Loucy (cell line): Measurements from ENCODE around the gene GNLY.

Experiments
- H2AFZ ChIP-seq: fragments of 200-600 bp; sonication (generic); 2 replicates; pipeline ENCODE4 v1.6.0; 2016; ENCODE audit warnings: antibody characterized with exemption, mild to moderate bottlenecking, low read length, moderate library complexity
- H3F3A ChIP-seq: fragments of 200-600 bp; 2 replicates; pipeline ENCODE4 v1.6.0; 2016; ENCODE audit warnings: antibody characterized with exemption, low read depth, mild to moderate bottlenecking
- H3K27me3 ChIP-seq: fragments of 200-600 bp; sonication (generic); 2 replicates; pipeline ENCODE4 v1.6.1; 2014; ENCODE audit warnings: low read length, mild to moderate bottlenecking; ENCODE audit not compliant: insufficient read depth, poor library complexity, severe bottlenecking
- H3K36me3 ChIP-seq: fragments of 200-600 bp; sonication (generic); 2 replicates; pipeline ENCODE4 v1.6.1; 2016; ENCODE audit warnings: low read length; ENCODE audit not compliant: insufficient read depth
- H3K4me1 ChIP-seq: fragments of 200-600 bp; sonication (generic); 2 replicates; pipeline ENCODE4 v1.5.1; 2014; ENCODE audit warnings: low read length, mild to moderate bottlenecking; ENCODE audit not compliant: insufficient read depth, poor library complexity, severe bottlenecking
- H3K4me2 ChIP-seq: fragments of 200-600 bp; sonication (generic); 2 replicates; pipeline ENCODE4 v1.6.0; 2014; ENCODE audit warnings: antibody characterized with exemption, low read length, low read depth, mild to moderate bottlenecking; ENCODE audit not compliant: poor library complexity, severe bottlenecking
- H3K4me3 ChIP-seq: fragments of 200-600 bp; sonication (generic); 2 replicates; pipeline ENCODE4 v1.5.1; 2014; ENCODE audit warnings: low read length, mild to moderate bottlenecking, mixed read lengths; ENCODE audit not compliant: poor library complexity, severe bottlenecking
- H3K79me2 ChIP-seq: fragments of 200-600 bp; sonication (generic); 2 replicates; pipeline ENCODE4 v1.6.1; 2014; ENCODE audit warnings: low read length; ENCODE audit not compliant: insufficient read depth
- H3K9ac ChIP-seq: fragments of 200-600 bp; sonication (generic); 2 replicates; pipeline ENCODE4 v1.6.0; 2014; ENCODE audit warnings: mild to moderate bottlenecking, low read depth, low read length, moderate library complexity; ENCODE audit not compliant: poor library complexity, severe bottlenecking
- H3K9me2 ChIP-seq: fragments of 200-600 bp; sonication (generic); replicated peaks from 2 replicates; pipeline ENCODE4 v1.6.1; 2016; ENCODE audit warnings: low read depth, low read length, mixed read lengths
- H3K9me3 ChIP-seq: fragments of 200-600 bp; sonication (generic); 2 replicates; pipeline ENCODE4 v1.6.1; 2014; ENCODE audit warnings: mild to moderate bottlenecking, antibody characterized with exemption, low read length, low read depth; ENCODE audit not compliant: insufficient read depth
- H4K20me1 ChIP-seq: fragments of 200-600 bp; sonication (generic); 2 replicates; pipeline ENCODE4 v1.6.0; 2014; ENCODE audit warnings: antibody characterized with exemption, low read length, mild to moderate bottlenecking; ENCODE audit not compliant: insufficient read depth, poor library complexity, severe bottlenecking
- CTCF ChIP-seq: fragments of 200-600 bp; sonication (generic); conservative IDR thresholded peaks from 2 replicates; pipeline ENCODE4 v1.5.1; 2014; ENCODE audit warnings: mild to moderate bottlenecking, antibody characterized with exemption, low read length
- EZH2phosphoT487 ChIP-seq: fragments of 200-600 bp; IDR thresholded peaks from 2 replicates; pipeline ENCODE4 v1.6.1; 2018; ENCODE audit warnings: antibody characterized with exemption, mild to moderate bottlenecking, moderate library complexity, borderline replicate concordance

Gene GNLY

GRCh38 chr2:85718009-85718391 lies 23.8 kb downstream of the GNLY start:
- no peaks in the 10 kb centered on the region for H3F3A ChIP-seq
- no peaks in the 10 kb centered on the region for H3K27me3 ChIP-seq
- H3K9ac ChIP-seq = no peak overlapping the region
- H3K4me3 ChIP-seq = no peak overlapping the region
- no peaks in the 10 kb centered on the region for H3K9me3 ChIP-seq
- H3K9me2 ChIP-seq = no peaks in the 10 kb centered on the region
- H3K4me2 ChIP-seq = no peak overlapping the region
- no peaks in the 10 kb centered on the region for H4K20me1 ChIP-seq
- TF ChIP-seq CTCF (no peak), EZH2phosphoT487 (no peak)
- H2AFZ ChIP-seq = no peak overlapping the region
- H3K4me1 ChIP-seq = no peaks in the 10 kb centered on the region
- no peaks in the 10 kb centered on the region for H3K79me2 ChIP-seq
- no peaks in the 10 kb centered on the region for H3K36me3 ChIP-seq

GRCh38 chr2:85718885-85719492 lies 24.8 kb downstream of the GNLY start:
- H3K9me2 ChIP-seq = no peaks in the 10 kb centered on the region
- H3K4me1 ChIP-seq = no peaks in the 10 kb centered on the region
- H3F3A ChIP-seq = no peaks in the 10 kb centered on the region
- H3K4me2 ChIP-seq = no peak overlapping the region
- no peak overlapping the region for H2AFZ ChIP-seq
- no peaks in the 10 kb centered on the region for H3K27me3 ChIP-seq
- H3K4me3 ChIP-seq = no peak overlapping the region
- H3K36me3 ChIP-seq = no peaks in the 10 kb centered on the region
- H3K79me2 ChIP-seq = no peaks in the 10 kb centered on the region
- TF ChIP-seq CTCF (no peak), EZH2phosphoT487 (no peak)
- no peaks in the 10 kb centered on the region for H4K20me1 ChIP-seq
- no peaks in the 10 kb centered on the region for H3K9me3 ChIP-seq
- no peak overlapping the region for H3K9ac ChIP-seq

GRCh38 chr2:85719609-85720240 lies 25.6 kb downstream of the GNLY start:
- Histone ChIP-seq H3K79me2 (no peaks in the 10 kb centered on the region), H3K9me3 (no peaks in the 10 kb centered on the region), H3K9me2 (no peaks in the 10 kb centered on the region), H3K4me2 (no peak overlapping the region), H3K27me3 (no peaks in the 10 kb centered on the region), H3K36me3 (no peaks in the 10 kb centered on the region), H3K4me3 (no peak overlapping the region), H3F3A (no peaks in the 10 kb centered on the region), H3K4me1 (no peaks in the 10 kb centered on the region), H2AFZ (no peak overlapping the region), H3K9ac (no peak overlapping the region), H4K20me1 (no peaks in the 10 kb centered on the region)
- no peak for TF ChIP-seq CTCF
- no peak for TF ChIP-seq EZH2phosphoT487
